A673 (cell line): ENCODE measurements around the gene GAL3ST2. TPM values are rescaled to one million over a fixed set of nuclear protein-coding genes. Genes with fewer than 3 reads are reported as not detected.

Source experiments
- BruUV-seq: library from RNA; stranded (reverse); fragments of 400-500 nt; replicated peaks from 2 replicates; lab custom pipeline; 2021; lab: Mats Ljungman, UMichigan
- CTCF ChIA-PET: fragments of 300-600 bp; sonication (Branson Sonifier 250); formaldehyde crosslinking; loops from one replicate; lab custom pipeline; 2022; ENCODE audit warnings: antibody characterized with exemption; lab: Charles Lee
- POLR2A ChIA-PET: fragments of 300-600 bp; sonication (Branson Sonifier 250); formaldehyde crosslinking; loops from one replicate; lab custom pipeline; 2022; ENCODE audit warnings: antibody characterized with exemption; ENCODE audit not compliant: low non-redundant PET; lab: Charles Lee
- DNase-seq: peaks from one replicate; pipeline ENCODE4 v3.0.0-alpha.2; 2015; ENCODE audit warnings: low spot score
- H3K27ac ChIP-seq: fragments of 200-600 bp; sonication (generic); 2 replicates; pipeline ENCODE4 v1.5.1; 2016; ENCODE audit warnings: mixed run types, low read depth, mild to moderate bottlenecking, mixed read lengths, antibody characterized with exemption, low read length; ENCODE audit not compliant: poor library complexity, severe bottlenecking
- H3K27me3 ChIP-seq: fragments of 200-600 bp; sonication (generic); replicated peaks from 2 replicates; pipeline ENCODE4 v1.6.1; 2017; ENCODE audit warnings: mixed run types, low read depth, mild to moderate bottlenecking, mixed read lengths, antibody characterized with exemption, low read length; ENCODE audit not compliant: insufficient read depth, poor library complexity
- H3K36me3 ChIP-seq: fragments of 200-600 bp; sonication (generic); 2 replicates; pipeline ENCODE4 v1.6.1; 2016; ENCODE audit warnings: mixed run types, mild to moderate bottlenecking, mixed read lengths, antibody characterized with exemption, low read length; ENCODE audit not compliant: insufficient read depth, poor library complexity, severe bottlenecking
- H3K4me1 ChIP-seq: fragments of 200-600 bp; sonication (generic); 2 replicates; pipeline ENCODE4 v1.6.1; 2017; ENCODE audit warnings: mixed run types, mild to moderate bottlenecking, mixed read lengths, antibody characterized with exemption, low read length; ENCODE audit not compliant: insufficient read depth, poor library complexity, severe bottlenecking
- H3K4me3 ChIP-seq: fragments of 200-600 bp; sonication (generic); 2 replicates; pipeline ENCODE4 v1.5.1; 2016; ENCODE audit warnings: low read depth, mixed run types, mild to moderate bottlenecking, mixed read lengths, low read length; ENCODE audit not compliant: poor library complexity, severe bottlenecking
- H3K9me3 ChIP-seq: fragments of 200-600 bp; sonication (generic); 2 replicates; pipeline ENCODE4 v1.6.1; 2016; ENCODE audit warnings: mixed run types, low read depth, mild to moderate bottlenecking, mixed read lengths, antibody characterized with exemption, low read length; ENCODE audit not compliant: poor library complexity, severe bottlenecking
- EZH2 ChIP-seq: fragments of 200-600 bp; sonication (generic); IDR thresholded peaks from 2 replicates; pipeline ENCODE4 v1.6.1; 2017; ENCODE audit warnings: borderline replicate concordance, low read depth, mild to moderate bottlenecking, mixed read lengths, antibody characterized with exemption, low read length; ENCODE audit not compliant: poor library complexity, severe bottlenecking
- intact Hi-C: fragments of 100-400 bp; cut with micrococcal nuclease; formaldehyde crosslinking; loops from one replicate; pipeline ENCODE4 v1.10.0; 2022; ENCODE audit not compliant: unreplicated experiment
- total RNA-seq: library from RNA; stranded (reverse); gene quantifications from 2 replicates; pipeline ENCODE4 v1.2.3, GENCODE V29; 2021
- TF ChIP-seq, protein P1 (sequence below): fragments of 300-800, 200-600 bp; sonication (generic); conservative IDR thresholded peaks from 2 replicates; pipeline ENCODE4 v1.5.1; 2017; ENCODE audit warnings: low read depth, mild to moderate bottlenecking, antibody characterized with exemption, low read length, moderate library complexity, mixed read lengths

GAL3ST2 gene
- total RNA-seq, 1 experiment from 2014 or later: 5.0 TPM

DNA sequence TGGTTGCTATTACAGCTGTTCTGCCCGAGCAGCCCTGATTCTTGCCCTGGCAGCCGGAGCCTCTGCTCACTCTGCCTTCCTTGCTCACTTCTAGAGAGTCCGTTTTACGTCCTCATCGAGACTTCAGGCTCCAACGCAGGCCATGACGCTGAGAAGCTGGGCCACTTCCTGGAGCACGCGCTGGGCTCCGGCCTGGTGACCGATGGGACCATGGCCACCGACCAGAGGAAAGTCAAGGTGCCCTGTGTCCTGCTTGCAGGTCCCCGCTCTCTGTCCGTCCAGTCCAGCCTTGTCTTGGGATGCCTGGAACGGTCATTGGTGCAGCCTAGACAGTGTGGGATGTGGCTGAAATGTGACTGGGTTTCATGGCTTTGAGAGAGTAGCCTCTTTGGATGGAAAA lies 25.5 kb upstream of the GAL3ST2 start:
- CTCF ChIA-PET: no interaction called here
- Histone ChIP-seq H3K27me3 (no peaks in the 10 kb centered on the region), H3K27ac (no peak overlapping the region), H3K4me3 (no peak overlapping the region), H3K9me3 (no peaks in the 10 kb centered on the region), H3K36me3 (peaks cover 17% of the 10 kb centered on the region), H3K4me1 (no peaks in the 10 kb centered on the region)
- intact Hi-C loops: no loop called here
- POLR2A ChIA-PET: no interaction called here
- TF ChIP-seq, protein P1, sequence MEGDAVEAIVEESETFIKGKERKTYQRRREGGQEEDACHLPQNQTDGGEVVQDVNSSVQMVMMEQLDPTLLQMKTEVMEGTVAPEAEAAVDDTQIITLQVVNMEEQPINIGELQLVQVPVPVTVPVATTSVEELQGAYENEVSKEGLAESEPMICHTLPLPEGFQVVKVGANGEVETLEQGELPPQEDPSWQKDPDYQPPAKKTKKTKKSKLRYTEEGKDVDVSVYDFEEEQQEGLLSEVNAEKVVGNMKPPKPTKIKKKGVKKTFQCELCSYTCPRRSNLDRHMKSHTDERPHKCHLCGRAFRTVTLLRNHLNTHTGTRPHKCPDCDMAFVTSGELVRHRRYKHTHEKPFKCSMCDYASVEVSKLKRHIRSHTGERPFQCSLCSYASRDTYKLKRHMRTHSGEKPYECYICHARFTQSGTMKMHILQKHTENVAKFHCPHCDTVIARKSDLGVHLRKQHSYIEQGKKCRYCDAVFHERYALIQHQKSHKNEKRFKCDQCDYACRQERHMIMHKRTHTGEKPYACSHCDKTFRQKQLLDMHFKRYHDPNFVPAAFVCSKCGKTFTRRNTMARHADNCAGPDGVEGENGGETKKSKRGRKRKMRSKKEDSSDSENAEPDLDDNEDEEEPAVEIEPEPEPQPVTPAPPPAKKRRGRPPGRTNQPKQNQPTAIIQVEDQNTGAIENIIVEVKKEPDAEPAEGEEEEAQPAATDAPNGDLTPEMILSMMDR: no peak
- no peak for TF ChIP-seq EZH2
- no TSS peak for BruUV-seq
- DNase-seq: no peak

- intact Hi-C loops: no loop called here
- no TSS peak for BruUV-seq
- no peak for TF ChIP-seq EZH2
- TF ChIP-seq, protein P1: no peak
- Histone ChIP-seq H3K4me1 (no peaks in the 10 kb centered on the region), H3K9me3 (no peaks in the 10 kb centered on the region), H3K36me3 (peaks cover 14% of the 10 kb centered on the region), H3K4me3 (no peak overlapping the region), H3K27ac (no peak overlapping the region), H3K27me3 (no peaks in the 10 kb centered on the region)
- DNase-seq: no peak
- ChIA-PET CTCF (no interaction called here), POLR2A (no interaction called here)
Observed at GRCh38 chr2:241751776-241752175, 24.8 kb upstream of the GAL3ST2 start.

- CTCF ChIA-PET: no interaction called here
- H3K4me1 ChIP-seq: no peaks in the 10 kb centered on the region
- DNase-seq: no peak
Observed at GRCh38 chr2:241752253-241752652, 24.4 kb upstream of the GAL3ST2 start.

More at GRCh38 chr2:241752253-241752652, 24.4 kb upstream of the GAL3ST2 start:
- Histone ChIP-seq H3K4me3 (no peak overlapping the region), H3K36me3 (peaks cover 14% of the 10 kb centered on the region), H3K27ac (no peak overlapping the region), H3K9me3 (no peaks in the 10 kb centered on the region), H3K27me3 (no peaks in the 10 kb centered on the region)
- intact Hi-C loops: no loop called here
- POLR2A ChIA-PET: no interaction called here
- BruUV-seq: no TSS peak
- no peak for TF ChIP-seq EZH2
- TF ChIP-seq, protein P1: no peak
